GM23338 (cell line): ENCODE measurements around the gene FTO. TPM values are rescaled to one million over a fixed set of nuclear protein-coding genes. Genes with fewer than 3 reads are reported as not detected.

Source experiments
- ATAC-seq: fragments of 200-7000 bp; cut with Tn5 transposase; 3 replicates; pipeline ENCODE4 v1.9.1; 2020
- DNase-seq: peaks from one replicate; pipeline ENCODE4 v3.0.0-alpha.2; 2015; ENCODE audit warnings: low spot score
- H2AFZ ChIP-seq: fragments of 200-600 bp; sonication (generic); 2 replicates; pipeline ENCODE4 v1.8.0; 2016; ENCODE audit warnings: antibody characterized with exemption, mild to moderate bottlenecking, moderate library complexity
- H3F3A ChIP-seq: fragments of 200-600 bp; sonication (generic); replicated peaks from 2 replicates; pipeline ENCODE4 v1.8.0; 2017; ENCODE audit warnings: antibody characterized with exemption, mixed run types, low read depth
- H3K27ac ChIP-seq: fragments of 200-600 bp; sonication (generic); 2 replicates; pipeline ENCODE4 v1.6.1; 2016; ENCODE audit warnings: low read depth
- H3K27me3 ChIP-seq: fragments of 200-600 bp; sonication (generic); 2 replicates; pipeline ENCODE4 v1.8.0; 2016; ENCODE audit warnings: mild to moderate bottlenecking, mixed run types, moderate library complexity; ENCODE audit not compliant: insufficient read depth
- H3K36me3 ChIP-seq: fragments of 200-600 bp; sonication (generic); 2 replicates; pipeline ENCODE4 v1.8.0; 2016; ENCODE audit warnings: mild to moderate bottlenecking; ENCODE audit not compliant: insufficient read depth
- H3K4me1 ChIP-seq: fragments of 200-600 bp; sonication (generic); 2 replicates; pipeline ENCODE4 v1.8.0; 2016; ENCODE audit warnings: mild to moderate bottlenecking, moderate library complexity; ENCODE audit not compliant: insufficient read depth
- H3K4me2 ChIP-seq: fragments of 200-600 bp; sonication (generic); 2 replicates; pipeline ENCODE4 v1.7.1; 2017; ENCODE audit warnings: mixed run types
- H3K4me3 ChIP-seq: fragments of 200-600 bp; sonication (generic); 2 replicates; pipeline ENCODE4 v1.6.1; 2016; ENCODE audit warnings: mixed run types
- H3K79me2 ChIP-seq: fragments of 200-600 bp; sonication (generic); replicated peaks from 2 replicates; pipeline ENCODE4 v1.8.0; 2017; ENCODE audit warnings: mild to moderate bottlenecking; ENCODE audit not compliant: insufficient read depth
- H3K9me2 ChIP-seq: fragments of 200-600 bp; sonication (generic); 2 replicates; pipeline ENCODE4 v1.8.0; 2017; ENCODE audit not compliant: insufficient read depth
- H4K20me1 ChIP-seq: fragments of 200-600 bp; sonication (generic); replicated peaks from 2 replicates; pipeline ENCODE4 v1.8.0; 2017; ENCODE audit warnings: mild to moderate bottlenecking; ENCODE audit not compliant: insufficient read depth
- H3K27ac Mint-ChIP-seq: 2 replicates; pipeline ENCODE4 v1.8.0; 2020; ENCODE audit warnings: inconsistent platforms, mild to moderate bottlenecking, moderate library complexity, mixed read lengths
- H3K27me3 Mint-ChIP-seq: 3 replicates; pipeline ENCODE4 v1.8.0; 2022; ENCODE audit warnings: low read depth, mild to moderate bottlenecking, moderate library complexity, mixed read lengths, inconsistent platforms; ENCODE audit not compliant: insufficient read depth, poor library complexity
- H3K36me3 Mint-ChIP-seq: 3 replicates; pipeline ENCODE4 v1.8.0; 2021; ENCODE audit warnings: low read depth, mild to moderate bottlenecking, inconsistent platforms, moderate library complexity, mixed read lengths
- H3K4me1 Mint-ChIP-seq: 3 replicates; pipeline ENCODE4 v1.8.0; 2020; ENCODE audit warnings: mild to moderate bottlenecking, inconsistent platforms, mixed read lengths
- H3K4me3 Mint-ChIP-seq: 3 replicates; pipeline ENCODE4 v1.8.0; 2021; ENCODE audit warnings: moderate library complexity, mild to moderate bottlenecking, inconsistent platforms, mixed read lengths
- H3K9me3 Mint-ChIP-seq: 3 replicates; pipeline ENCODE4 v1.8.0; 2020; ENCODE audit warnings: moderate library complexity, mild to moderate bottlenecking, inconsistent platforms, mixed read lengths
- CREB1 ChIP-seq: fragments of 250-450 bp; sonication (Bioruptor Pico); IDR thresholded peaks from 2 replicates; pipeline ENCODE4 v1.5.0; 2020; ENCODE audit warnings: low read depth, mild to moderate bottlenecking, moderate library complexity
- ETS1 ChIP-seq: IDR thresholded peaks from 2 replicates; pipeline ENCODE4 v1.6.1; 2016; ENCODE audit warnings: antibody characterized with exemption
- EZH2 ChIP-seq: fragments of 200-600 bp; sonication (generic); IDR thresholded peaks from one replicate; pipeline ENCODE4 v1.8.0; 2017; ENCODE audit warnings: antibody characterized with exemption, mild to moderate bottlenecking, low read depth; ENCODE audit not compliant: unreplicated experiment
- EZH2phosphoT487 ChIP-seq: fragments of 200-600 bp; sonication (generic); IDR thresholded peaks from one replicate; pipeline ENCODE4 v1.8.1; 2018; ENCODE audit warnings: antibody characterized with exemption; ENCODE audit not compliant: unreplicated experiment
- JUNB ChIP-seq: IDR thresholded peaks from one replicate; pipeline ENCODE4 v1.6.1; 2016; ENCODE audit warnings: antibody characterized with exemption; ENCODE audit not compliant: unreplicated experiment
- NANOG ChIP-seq: IDR thresholded peaks from 2 replicates; pipeline ENCODE4 v1.6.1; 2016; ENCODE audit warnings: antibody characterized with exemption, borderline replicate concordance
- POLR2AphosphoS5 ChIP-seq: IDR thresholded peaks from 2 replicates; pipeline ENCODE4 v1.6.1; 2016; ENCODE audit warnings: antibody characterized with exemption, low read depth
- REST ChIP-seq: IDR thresholded peaks from one replicate; pipeline ENCODE4 v1.6.1; 2018; ENCODE audit warnings: antibody characterized with exemption; ENCODE audit not compliant: unreplicated experiment
- STAT1 ChIP-seq: IDR thresholded peaks from one replicate; pipeline ENCODE4 v1.6.1; 2016; ENCODE audit warnings: antibody characterized with exemption; ENCODE audit not compliant: unreplicated experiment
- ZNF114 ChIP-seq: fragments of 250-450 bp; sonication (Bioruptor Pico); IDR thresholded peaks from 2 replicates; pipeline ENCODE4 v1.5.0; 2020; ENCODE audit warnings: mild to moderate bottlenecking, moderate library complexity
- ZNF331 ChIP-seq: fragments of 250-450 bp; sonication (Bioruptor Pico); IDR thresholded peaks from 2 replicates; pipeline ENCODE4 v1.5.0; 2020; ENCODE audit warnings: low read depth, mild to moderate bottlenecking, moderate library complexity
- ZNF462 ChIP-seq: fragments of 250-450 bp; sonication (Bioruptor Pico); IDR thresholded peaks from 2 replicates; pipeline ENCODE4 v1.5.0; 2020; ENCODE audit warnings: mild to moderate bottlenecking, moderate library complexity
- polyA plus RNA-seq: library from polyadenylated mRNA; unstranded; fragments of >200 nt; fragmentation: Nextera tagmentation; extraction: Ambion mirVana; gene quantifications from 2 replicates; pipeline ENCODE4 v1.2.1, GENCODE V29; 2016
- total RNA-seq: library from RNA; depleted of rRNA; stranded (reverse); fragments of >200 nt; shearing (Covaris generic); gene quantifications from 2 replicates; pipeline ENCODE4 v1.2.3, GENCODE V29; 2014
- TF ChIP-seq, protein P1 (sequence below), 2 experiments: fragments of 200-600 bp in 1 of 2; sonication (generic) in 1 of 2; conservative IDR thresholded peaks; 2 replicates each; pipeline versions ENCODE4 v1.5.1 to v1.6.1; 2016 to 2017; ENCODE audit warnings: antibody characterized with exemption in 2 of 2, low read depth in 2 of 2, mild to moderate bottlenecking in 2 of 2, moderate library complexity in 1 of 2

The FTO gene
- total and polyA plus RNA-seq, 2 experiments from 2014 or later, result 17.7 to 69.6 TPM

DNA sequence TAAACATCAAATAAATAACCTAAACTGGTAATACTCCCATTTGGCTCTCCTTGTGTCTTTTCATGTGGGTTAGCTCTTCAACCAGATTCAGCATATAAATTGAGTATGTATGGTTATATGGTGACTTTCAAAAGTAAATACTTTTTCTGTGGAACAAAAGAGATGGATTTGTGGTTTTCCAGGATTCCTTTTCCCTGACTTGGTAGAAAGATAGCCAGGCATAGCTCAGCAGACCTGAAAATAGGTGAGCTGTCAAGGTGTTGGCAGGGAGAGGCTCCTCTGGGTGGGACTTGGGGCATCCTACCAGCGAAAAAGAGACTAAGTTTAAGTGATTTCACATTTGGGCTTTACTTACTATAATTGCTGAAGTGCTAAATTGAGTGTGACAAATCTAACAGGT is 80.3 kb downstream of the FTO start:
- Mint-ChIP-seq H3K27me3 (no peaks in the 10 kb centered on the region), H3K9me3 (no peaks in the 10 kb centered on the region; the same call in 2 of the 3 replicates), H3K4me3 (no peak overlapping the region), H3K36me3 (no peaks in the 10 kb centered on the region), H3K27ac (no peak overlapping the region), H3K4me1 (peaks cover 14% of the 10 kb centered on the region)
- H2AFZ ChIP-seq, result no peak overlapping the region
- no peaks in the 10 kb centered on the region for H3K27me3 ChIP-seq
- H4K20me1 ChIP-seq, result peaks cover 3% of the 10 kb centered on the region
- TF ChIP-seq JUNB (no peak), REST (no peak), EZH2 (no peak), POLR2AphosphoS5 (no peak), STAT1 (no peak), ETS1 (no peak), ZNF331 (CRISPR knock-in tag) (no peak), EZH2phosphoT487 (no peak), ZNF462 (CRISPR knock-in tag) (no peak), ZNF114 (no peak), NANOG (no peak), CREB1 (CRISPR knock-in tag) (no peak)
- TF ChIP-seq, protein P1, sequence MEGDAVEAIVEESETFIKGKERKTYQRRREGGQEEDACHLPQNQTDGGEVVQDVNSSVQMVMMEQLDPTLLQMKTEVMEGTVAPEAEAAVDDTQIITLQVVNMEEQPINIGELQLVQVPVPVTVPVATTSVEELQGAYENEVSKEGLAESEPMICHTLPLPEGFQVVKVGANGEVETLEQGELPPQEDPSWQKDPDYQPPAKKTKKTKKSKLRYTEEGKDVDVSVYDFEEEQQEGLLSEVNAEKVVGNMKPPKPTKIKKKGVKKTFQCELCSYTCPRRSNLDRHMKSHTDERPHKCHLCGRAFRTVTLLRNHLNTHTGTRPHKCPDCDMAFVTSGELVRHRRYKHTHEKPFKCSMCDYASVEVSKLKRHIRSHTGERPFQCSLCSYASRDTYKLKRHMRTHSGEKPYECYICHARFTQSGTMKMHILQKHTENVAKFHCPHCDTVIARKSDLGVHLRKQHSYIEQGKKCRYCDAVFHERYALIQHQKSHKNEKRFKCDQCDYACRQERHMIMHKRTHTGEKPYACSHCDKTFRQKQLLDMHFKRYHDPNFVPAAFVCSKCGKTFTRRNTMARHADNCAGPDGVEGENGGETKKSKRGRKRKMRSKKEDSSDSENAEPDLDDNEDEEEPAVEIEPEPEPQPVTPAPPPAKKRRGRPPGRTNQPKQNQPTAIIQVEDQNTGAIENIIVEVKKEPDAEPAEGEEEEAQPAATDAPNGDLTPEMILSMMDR (conservative IDR thresholded peaks at IDR 0.05; ENCODE audit: low read depth in 2 of 2), result no peak
- no peak overlapping the region for H3K27ac ChIP-seq
- no peak overlapping the region for H3K4me2 ChIP-seq
- H3F3A ChIP-seq, result no peaks in the 10 kb centered on the region
- peaks cover 2% of the 10 kb centered on the region for H3K4me1 ChIP-seq
- ATAC-seq, result no peak
- no peaks in the 10 kb centered on the region for H3K36me3 ChIP-seq
- no peaks in the 10 kb centered on the region for H3K9me2 ChIP-seq
- peaks cover 35% of the 10 kb centered on the region for H3K79me2 ChIP-seq
- DNase-seq, result no peak
- no peak overlapping the region for H3K4me3 ChIP-seq
